ENCODE measurements around the gene NPAS3.

DNA sequence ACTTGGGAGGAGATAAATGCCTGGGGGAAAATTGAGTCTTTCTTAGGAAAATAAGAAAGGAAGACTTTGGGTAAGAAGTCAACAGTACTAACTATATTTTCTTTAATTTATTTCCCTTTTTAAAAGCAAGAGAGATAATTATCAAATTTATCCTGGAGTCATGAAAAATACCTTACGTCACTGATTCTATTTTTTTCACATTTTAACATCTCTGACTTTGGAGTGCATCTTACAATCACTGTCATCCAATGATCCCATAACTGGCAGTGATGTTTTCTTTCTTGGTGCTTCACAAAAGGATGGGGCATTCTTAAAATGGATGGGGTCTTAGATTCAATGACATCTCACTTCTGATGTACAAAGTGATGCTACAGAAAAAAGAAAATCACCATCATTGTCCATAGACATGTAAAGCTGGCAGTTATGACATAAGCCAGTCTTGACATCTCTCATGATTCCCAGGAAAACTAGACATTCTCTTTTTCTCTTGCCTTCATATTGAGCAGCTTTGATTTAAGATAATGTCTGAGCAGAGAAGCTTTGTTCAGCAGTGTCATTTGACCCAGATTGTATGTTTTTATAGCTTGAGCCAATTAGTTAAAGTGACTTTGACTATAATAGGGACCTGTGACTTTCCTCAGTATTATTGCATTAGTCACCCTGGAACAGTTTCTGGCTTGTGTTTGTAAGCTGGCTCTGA, 776.0 kb downstream of the NPAS3 start:
- TF ChIP-seq JUND (IDR thresholded peaks at IDR 0.05), result no peak
- TF ChIP-seq, protein P1, sequence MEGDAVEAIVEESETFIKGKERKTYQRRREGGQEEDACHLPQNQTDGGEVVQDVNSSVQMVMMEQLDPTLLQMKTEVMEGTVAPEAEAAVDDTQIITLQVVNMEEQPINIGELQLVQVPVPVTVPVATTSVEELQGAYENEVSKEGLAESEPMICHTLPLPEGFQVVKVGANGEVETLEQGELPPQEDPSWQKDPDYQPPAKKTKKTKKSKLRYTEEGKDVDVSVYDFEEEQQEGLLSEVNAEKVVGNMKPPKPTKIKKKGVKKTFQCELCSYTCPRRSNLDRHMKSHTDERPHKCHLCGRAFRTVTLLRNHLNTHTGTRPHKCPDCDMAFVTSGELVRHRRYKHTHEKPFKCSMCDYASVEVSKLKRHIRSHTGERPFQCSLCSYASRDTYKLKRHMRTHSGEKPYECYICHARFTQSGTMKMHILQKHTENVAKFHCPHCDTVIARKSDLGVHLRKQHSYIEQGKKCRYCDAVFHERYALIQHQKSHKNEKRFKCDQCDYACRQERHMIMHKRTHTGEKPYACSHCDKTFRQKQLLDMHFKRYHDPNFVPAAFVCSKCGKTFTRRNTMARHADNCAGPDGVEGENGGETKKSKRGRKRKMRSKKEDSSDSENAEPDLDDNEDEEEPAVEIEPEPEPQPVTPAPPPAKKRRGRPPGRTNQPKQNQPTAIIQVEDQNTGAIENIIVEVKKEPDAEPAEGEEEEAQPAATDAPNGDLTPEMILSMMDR (IDR thresholded peaks at IDR 0.05; ENCODE audit: low read depth, low read length, missing input control), result no peak
- TF ChIP-seq TAF1 (conservative IDR thresholded peaks at IDR 0.05), result no peak
- TF ChIP-seq, protein P2, sequence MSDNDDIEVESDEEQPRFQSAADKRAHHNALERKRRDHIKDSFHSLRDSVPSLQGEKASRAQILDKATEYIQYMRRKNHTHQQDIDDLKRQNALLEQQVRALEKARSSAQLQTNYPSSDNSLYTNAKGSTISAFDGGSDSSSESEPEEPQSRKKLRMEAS (IDR thresholded peaks at IDR 0.05), result no peak
- no peak for TF ChIP-seq HNF4G (IDR thresholded peaks at IDR 0.05)
- no peak for TF ChIP-seq SP1 (IDR thresholded peaks at IDR 0.05)
- TF ChIP-seq, protein P3, sequence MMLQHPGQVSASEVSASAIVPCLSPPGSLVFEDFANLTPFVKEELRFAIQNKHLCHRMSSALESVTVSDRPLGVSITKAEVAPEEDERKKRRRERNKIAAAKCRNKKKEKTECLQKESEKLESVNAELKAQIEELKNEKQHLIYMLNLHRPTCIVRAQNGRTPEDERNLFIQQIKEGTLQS (IDR thresholded peaks at IDR 0.05), result no peak
- TF ChIP-seq GABPA (IDR thresholded peaks at IDR 0.05 in 1 of 2, conservative IDR thresholded peaks at IDR 0.05 in 1 of 2), result no peak
- no peak for TF ChIP-seq YY1 (IDR thresholded peaks at IDR 0.05)
- no peak for TF ChIP-seq RAD21 (IDR thresholded peaks at IDR 0.05)
- TF ChIP-seq, protein P4, sequence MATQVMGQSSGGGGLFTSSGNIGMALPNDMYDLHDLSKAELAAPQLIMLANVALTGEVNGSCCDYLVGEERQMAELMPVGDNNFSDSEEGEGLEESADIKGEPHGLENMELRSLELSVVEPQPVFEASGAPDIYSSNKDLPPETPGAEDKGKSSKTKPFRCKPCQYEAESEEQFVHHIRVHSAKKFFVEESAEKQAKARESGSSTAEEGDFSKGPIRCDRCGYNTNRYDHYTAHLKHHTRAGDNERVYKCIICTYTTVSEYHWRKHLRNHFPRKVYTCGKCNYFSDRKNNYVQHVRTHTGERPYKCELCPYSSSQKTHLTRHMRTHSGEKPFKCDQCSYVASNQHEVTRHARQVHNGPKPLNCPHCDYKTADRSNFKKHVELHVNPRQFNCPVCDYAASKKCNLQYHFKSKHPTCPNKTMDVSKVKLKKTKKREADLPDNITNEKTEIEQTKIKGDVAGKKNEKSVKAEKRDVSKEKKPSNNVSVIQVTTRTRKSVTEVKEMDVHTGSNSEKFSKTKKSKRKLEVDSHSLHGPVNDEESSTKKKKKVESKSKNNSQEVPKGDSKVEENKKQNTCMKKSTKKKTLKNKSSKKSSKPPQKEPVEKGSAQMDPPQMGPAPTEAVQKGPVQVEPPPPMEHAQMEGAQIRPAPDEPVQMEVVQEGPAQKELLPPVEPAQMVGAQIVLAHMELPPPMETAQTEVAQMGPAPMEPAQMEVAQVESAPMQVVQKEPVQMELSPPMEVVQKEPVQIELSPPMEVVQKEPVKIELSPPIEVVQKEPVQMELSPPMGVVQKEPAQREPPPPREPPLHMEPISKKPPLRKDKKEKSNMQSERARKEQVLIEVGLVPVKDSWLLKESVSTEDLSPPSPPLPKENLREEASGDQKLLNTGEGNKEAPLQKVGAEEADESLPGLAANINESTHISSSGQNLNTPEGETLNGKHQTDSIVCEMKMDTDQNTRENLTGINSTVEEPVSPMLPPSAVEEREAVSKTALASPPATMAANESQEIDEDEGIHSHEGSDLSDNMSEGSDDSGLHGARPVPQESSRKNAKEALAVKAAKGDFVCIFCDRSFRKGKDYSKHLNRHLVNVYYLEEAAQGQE (IDR thresholded peaks at IDR 0.05), result no peak

Measured in liver (tissue), 3 donors.